Neural crest cell (in vitro differentiated cells): ENCODE measurements around the gene ZNF277. TPM values are rescaled to one million over a fixed set of nuclear protein-coding genes. Genes with fewer than 3 reads are reported as not detected.

Experiments
- DNase-seq: peaks from one replicate; pipeline ENCODE4 v3.0.0; 2021; ENCODE audit warnings: low read depth, mixed read lengths, low spot score
- H3K27ac Mint-ChIP-seq: one replicate; pipeline ENCODE4 v1.8.0; 2021; ENCODE audit warnings: mild to moderate bottlenecking, mixed read lengths; ENCODE audit not compliant: unreplicated experiment
- H3K27me3 Mint-ChIP-seq: 2 replicates; pipeline ENCODE4 v1.8.0; 2021; ENCODE audit warnings: low read depth, mild to moderate bottlenecking, mixed read lengths
- H3K36me3 Mint-ChIP-seq: 2 replicates; pipeline ENCODE4 v1.8.0; 2021; ENCODE audit warnings: low read depth, mild to moderate bottlenecking, mixed read lengths
- H3K4me1 Mint-ChIP-seq: 2 replicates; pipeline ENCODE4 v1.8.0; 2021; ENCODE audit warnings: mixed read lengths
- H3K4me3 Mint-ChIP-seq: one replicate; pipeline ENCODE4 v1.8.0; 2021; ENCODE audit warnings: mild to moderate bottlenecking, mixed read lengths
- H3K9me3 Mint-ChIP-seq: 2 replicates; pipeline ENCODE4 v1.8.0; 2021; ENCODE audit warnings: mixed read lengths
- CTCF ChIP-seq: fragments of 200-600 bp; sonication (generic); conservative IDR thresholded peaks from 2 replicates; pipeline ENCODE4 v1.5.0; 2021; ENCODE audit warnings: antibody characterized with exemption, mild to moderate bottlenecking
- total RNA-seq: library from RNA; stranded (reverse); gene quantifications from 2 replicates; pipeline ENCODE4 v1.2.1, GENCODE V29; 2021

The ZNF277 gene
- total RNA-seq, 1 donor from 2014 or later, result 20.2 TPM

GRCh38 chr7:112199672-112200071 lies 6.8 kb upstream of the ZNF277 start:
- no peak for DNase-seq
- no peak for TF ChIP-seq CTCF
- no peaks in the 10 kb centered on the region for H3K9me3 Mint-ChIP-seq
- H3K36me3 Mint-ChIP-seq, result no peaks in the 10 kb centered on the region
- H3K27me3 Mint-ChIP-seq, result no peaks in the 10 kb centered on the region
- H3K27ac Mint-ChIP-seq, result no peak overlapping the region
- H3K4me1 Mint-ChIP-seq, result peaks cover 17% of the 10 kb centered on the region
- no peak overlapping the region for H3K4me3 Mint-ChIP-seq

DNA sequence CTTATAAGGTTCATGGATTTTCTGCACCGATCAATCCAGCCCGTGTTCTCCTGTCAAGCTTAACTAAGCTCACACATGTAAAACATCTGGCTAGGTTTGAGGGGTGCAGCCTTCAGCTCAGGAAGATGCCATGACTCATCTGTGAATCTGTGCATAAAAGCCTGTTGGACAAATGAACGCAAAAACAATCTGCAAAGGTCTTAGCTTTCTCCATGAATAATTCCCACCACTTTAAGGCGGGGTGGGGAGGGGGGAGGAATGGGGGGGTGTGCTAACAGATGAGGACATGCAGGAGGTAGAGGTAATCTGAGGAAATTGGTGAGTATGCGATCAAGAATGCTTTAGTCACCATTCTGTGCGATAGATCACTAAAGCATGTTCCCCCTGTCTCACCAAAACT lies 5.1 kb upstream of the ZNF277 start:
- H3K27me3 Mint-ChIP-seq, result no peaks in the 10 kb centered on the region
- DNase-seq, result no peak
- H3K36me3 Mint-ChIP-seq, result no peaks in the 10 kb centered on the region
- no peak for TF ChIP-seq CTCF
- H3K4me1 Mint-ChIP-seq, result peaks cover 25% of the 10 kb centered on the region
- no peak overlapping the region for H3K27ac Mint-ChIP-seq
- H3K4me3 Mint-ChIP-seq, result no peak overlapping the region
- no peaks in the 10 kb centered on the region for H3K9me3 Mint-ChIP-seq

DNA sequence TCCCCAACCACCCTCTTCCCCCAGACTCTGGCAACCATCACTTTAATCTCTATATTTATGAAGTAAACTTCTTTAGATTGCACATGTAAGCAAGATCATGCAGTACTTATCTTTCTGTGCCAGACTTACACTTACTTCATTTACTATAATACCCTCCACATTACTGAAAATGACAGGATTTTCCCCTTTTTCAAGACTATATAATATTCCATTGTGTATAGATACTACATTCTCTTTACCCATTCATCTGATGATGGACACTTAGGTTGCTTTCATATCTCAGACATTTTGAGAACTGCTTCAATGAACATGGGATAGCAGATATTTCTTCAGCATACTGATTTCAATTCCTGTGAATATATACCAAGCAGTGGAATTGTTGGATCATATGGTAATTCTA lies 4.7 kb upstream of the ZNF277 start:
- TF ChIP-seq CTCF, result no peak
- H3K36me3 Mint-ChIP-seq, result no peaks in the 10 kb centered on the region
- H3K4me3 Mint-ChIP-seq, result no peak overlapping the region
- no peaks in the 10 kb centered on the region for H3K9me3 Mint-ChIP-seq
- H3K27ac Mint-ChIP-seq, result no peak overlapping the region
- no peaks in the 10 kb centered on the region for H3K27me3 Mint-ChIP-seq
- no peak for DNase-seq
- peaks cover 29% of the 10 kb centered on the region for H3K4me1 Mint-ChIP-seq

GRCh38 chr7:112202816-112203215 lies 3.7 kb upstream of the ZNF277 start:
- Mint-ChIP-seq H3K4me3 (no peak overlapping the region), H3K36me3 (no peaks in the 10 kb centered on the region)
- TF ChIP-seq CTCF, result no peak

DNA sequence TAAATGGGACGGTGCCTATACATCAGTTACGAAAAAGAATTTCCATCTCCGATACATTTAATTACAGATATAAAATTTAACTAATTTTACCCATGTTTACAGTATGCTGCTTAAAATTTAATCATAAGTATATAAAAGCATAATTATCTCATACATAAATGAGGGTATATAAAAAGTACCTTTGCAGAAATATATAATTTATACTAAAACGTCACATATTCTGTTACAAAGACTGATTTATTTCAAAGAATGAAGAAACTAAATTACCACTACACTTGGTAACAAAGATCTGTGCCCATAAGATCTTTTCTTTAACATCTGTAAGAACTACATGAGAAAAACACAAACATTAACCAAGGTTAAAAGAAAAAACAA lies 3.1 kb upstream of the ZNF277 start:
- TF ChIP-seq CTCF, result no peak
- Mint-ChIP-seq H3K9me3 (no peaks in the 10 kb centered on the region), H3K27me3 (no peaks in the 10 kb centered on the region), H3K27ac (no peak overlapping the region), H3K4me3 (peak overlapping the region; percentile 96), H3K4me1 (peaks cover 39% of the 10 kb centered on the region), H3K36me3 (no peaks in the 10 kb centered on the region)
- no peak for DNase-seq

More at GRCh38 chr7:112202816-112203215, 3.7 kb upstream of the ZNF277 start:
- H3K27me3 Mint-ChIP-seq, result no peaks in the 10 kb centered on the region
- no peak for DNase-seq
- no peaks in the 10 kb centered on the region for H3K9me3 Mint-ChIP-seq
- H3K27ac Mint-ChIP-seq, result no peak overlapping the region
- H3K4me1 Mint-ChIP-seq, result peaks cover 39% of the 10 kb centered on the region
